ENCODE results near the gene PFN1.
A peak's percentile ranks its signal among the peaks of the same experiment; 100 is the strongest.

The PFN1 gene

DNA sequence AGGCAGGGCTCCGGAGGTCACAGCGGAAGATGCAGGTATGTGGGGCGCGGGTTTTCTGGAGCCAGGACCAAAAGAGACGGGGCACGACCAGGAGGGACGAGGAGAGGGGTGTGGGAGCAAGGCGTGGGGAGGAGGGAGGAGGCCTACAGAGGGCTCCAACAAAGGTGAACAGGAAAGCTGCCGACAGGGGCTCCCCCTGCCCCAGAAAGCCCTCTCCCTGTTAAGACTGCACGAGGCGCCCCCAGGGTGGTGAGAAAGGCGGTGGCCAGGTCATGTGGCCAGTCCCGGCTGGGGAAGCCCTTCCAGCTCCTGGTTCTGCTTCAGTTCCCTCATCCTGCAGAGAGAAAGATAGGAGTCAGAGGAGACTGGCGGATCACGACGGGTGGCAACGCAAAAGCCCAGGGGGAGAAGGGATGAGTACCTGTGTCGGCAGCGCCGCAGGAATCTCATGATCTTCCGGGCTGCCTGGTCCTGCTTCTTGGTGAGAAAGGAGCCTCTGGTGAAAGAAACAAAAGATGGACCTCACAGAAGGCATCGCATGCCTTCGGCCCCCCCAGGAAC is 20.2 kb upstream of the PFN1 start:
- H3K4me3 ChIP-seq (ENCODE audit: low read length): peak overlapping the region; percentile 84
- TF ChIP-seq CTCF (IDR thresholded peaks at IDR 0.05; ENCODE audit: insufficient read depth, low read depth, low read length, missing control alignments): no peak
- DNase-seq (ENCODE audit: low read depth): peak; percentile 63

DNA sequence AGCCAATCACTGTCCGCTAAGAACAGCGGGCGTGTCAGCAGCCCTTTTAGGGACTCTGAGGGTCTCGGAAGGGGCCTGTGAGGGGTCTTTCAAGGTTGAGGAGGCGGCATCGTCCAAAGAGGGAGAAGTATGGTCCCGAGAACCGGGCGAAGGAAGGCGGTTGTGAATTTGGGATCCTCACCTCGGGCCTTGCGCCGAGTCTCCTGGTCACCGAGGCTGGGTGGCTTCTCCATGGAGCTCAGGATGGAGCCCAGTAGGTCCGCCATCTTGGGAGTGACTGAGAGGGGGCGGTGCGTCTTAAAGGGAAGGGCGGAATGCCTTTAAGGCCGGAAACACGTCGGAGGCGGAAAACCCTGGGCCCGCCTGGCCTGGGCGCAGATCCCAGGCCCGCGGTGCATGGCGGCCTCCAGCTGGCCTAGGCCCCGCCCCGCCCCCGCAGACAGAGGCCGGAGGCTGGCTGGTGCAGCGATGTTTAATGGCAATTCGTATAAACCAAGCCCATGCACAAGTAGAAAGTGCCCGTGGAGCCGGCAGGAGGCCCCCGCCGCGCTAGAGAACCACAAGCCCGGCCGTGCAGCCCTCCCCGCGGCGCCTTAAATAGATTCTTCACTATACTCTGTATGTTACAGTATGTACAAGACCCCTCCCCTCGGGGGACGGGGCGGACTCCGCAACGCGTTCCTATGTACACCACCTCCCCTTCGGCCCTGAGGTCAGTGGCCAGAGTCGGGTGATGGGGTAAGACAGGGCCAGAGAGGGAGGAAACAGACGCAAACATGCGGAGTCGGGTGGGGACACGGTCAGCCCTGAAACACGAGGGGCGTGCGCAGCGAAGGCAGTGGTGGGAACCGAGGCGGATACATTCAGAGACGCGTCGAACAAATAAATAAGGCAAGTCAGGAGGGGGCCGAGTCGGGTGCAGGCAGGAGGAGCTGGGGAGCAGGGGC is 19.5 kb upstream of the PFN1 start, which contains the start of gene SPAG7:
TSS of gene SPAG7 (minus strand) at position 279 of the 947 bp plus-strand sequence. CDS start at position 266, 13 bp downstream.
- DNase-seq (ENCODE audit: low read depth): peak; percentile 98
- H3K4me3 ChIP-seq (ENCODE audit: low read length): peak within 1 kb of the TSS; percentile 84
- TF ChIP-seq CTCF (IDR thresholded peaks at IDR 0.05; ENCODE audit: insufficient read depth, low read depth, low read length, missing control alignments): no peak

DNA sequence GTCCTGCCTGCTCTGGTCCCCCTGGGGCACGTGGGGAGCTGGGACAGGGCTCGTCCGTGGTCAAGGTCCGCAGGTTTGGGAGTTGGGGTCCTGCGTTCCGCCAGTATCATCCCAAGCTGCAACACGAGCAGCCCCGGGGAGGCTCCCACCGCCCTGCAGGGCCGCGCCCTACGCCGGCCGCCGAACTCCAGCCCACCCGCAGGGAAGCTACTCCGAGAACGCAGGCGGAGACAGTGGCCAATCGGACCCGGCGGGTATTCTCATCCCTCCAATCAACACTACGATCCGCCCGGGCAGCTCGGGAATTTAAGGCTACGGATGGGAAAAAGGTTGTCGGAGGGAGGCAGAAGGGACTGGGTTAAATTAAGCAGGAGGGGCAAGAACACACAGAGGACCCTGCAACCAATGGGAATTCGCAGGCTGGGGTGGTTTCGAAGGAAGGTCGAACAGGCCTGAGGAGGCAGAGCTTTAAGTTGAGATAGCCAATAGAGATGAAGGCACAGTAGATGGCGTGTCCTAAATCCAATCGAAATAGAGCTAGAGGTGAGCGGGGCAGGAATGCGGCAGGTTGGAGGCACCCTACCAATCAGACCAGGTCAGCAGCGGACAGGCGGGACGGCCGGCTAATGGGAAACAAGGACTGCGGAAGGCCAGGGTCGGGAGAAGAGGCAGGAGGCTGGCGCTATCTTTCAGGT is 18.7 kb upstream of the PFN1 start:
- peak; percentile 100 for DNase-seq (ENCODE audit: low read depth)
- TF ChIP-seq CTCF (IDR thresholded peaks at IDR 0.05; ENCODE audit: insufficient read depth, low read depth, low read length, missing control alignments): no peak
- peak overlapping the region; percentile 84 for H3K4me3 ChIP-seq (ENCODE audit: low read length)

GRCh38 chr17:4965311-4965986 is 17.1 kb upstream of the PFN1 start:
- no peak overlapping the region for H3K4me3 ChIP-seq (ENCODE audit: low read length)
- DNase-seq (ENCODE audit: low read depth): no peak
- no peak for TF ChIP-seq CTCF (IDR thresholded peaks at IDR 0.05; ENCODE audit: insufficient read depth, low read depth, low read length, missing control alignments)

DNA sequence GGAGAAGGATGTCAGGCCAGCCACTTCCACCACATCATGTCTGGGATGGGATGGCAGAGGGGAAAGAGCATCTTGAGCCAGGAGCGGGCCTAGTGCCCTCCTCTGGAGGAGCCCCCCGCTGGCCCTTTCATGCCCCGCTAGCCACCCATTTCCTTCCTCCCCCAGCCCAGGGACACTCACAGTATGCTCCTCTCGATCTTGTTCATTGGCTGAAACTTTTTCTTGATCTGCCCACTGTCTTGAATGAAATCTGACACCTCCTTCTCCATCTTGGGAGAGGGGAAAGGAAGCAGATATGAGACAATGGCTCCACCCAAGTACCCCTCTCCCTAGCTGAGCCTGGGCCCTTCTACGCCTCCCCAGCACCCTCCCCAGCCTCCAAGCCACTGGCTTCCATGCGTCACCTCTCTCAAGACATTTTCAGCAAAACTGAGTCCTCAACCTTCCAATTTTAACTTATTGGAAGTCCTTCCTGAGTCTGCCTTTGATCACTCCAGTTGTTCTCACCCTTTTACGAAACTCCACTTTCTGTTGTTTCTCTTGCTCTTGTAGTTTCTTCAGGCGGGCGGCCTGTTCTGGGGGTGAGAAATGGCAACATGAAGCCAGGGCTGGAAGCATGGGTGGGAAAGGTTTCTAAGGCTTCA is 12.1 kb upstream of the PFN1 start:
- TF ChIP-seq CTCF (IDR thresholded peaks at IDR 0.05; ENCODE audit: insufficient read depth, low read depth, low read length, missing control alignments): no peak
- no peak for DNase-seq (ENCODE audit: low read depth)
- no peak overlapping the region for H3K4me3 ChIP-seq (ENCODE audit: low read length)
